OCI-LY7 (cell line): ENCODE results near the gene EPS15. TPM values are rescaled to one million over a fixed set of nuclear protein-coding genes. Genes with fewer than 3 reads are reported as not detected.

Experiments used
- BruUV-seq: library from RNA; stranded (reverse); fragments of 400-500 nt; replicated peaks from 2 replicates; lab custom pipeline; 2021; lab: Mats Ljungman, UMichigan
- CTCF ChIA-PET: fragments of 300-600 bp; sonication (Branson Sonifier 250); formaldehyde crosslinking; loops from one replicate; lab custom pipeline; 2022; ENCODE audit warnings: antibody characterized with exemption; ENCODE audit not compliant: unreplicated experiment; lab: Charles Lee
- POLR2A ChIA-PET: fragments of 300-600 bp; sonication (Branson Sonifier 250); formaldehyde crosslinking; loops from one replicate; lab custom pipeline; 2022; ENCODE audit warnings: antibody characterized with exemption; lab: Charles Lee
- DNase-seq: peaks from one replicate; pipeline ENCODE4 v3.0.0-alpha.2; 2015; ENCODE audit warnings: low spot score
- H2AFZ ChIP-seq: fragments of 200-600 bp; sonication (generic), shearing (Covaris generic); 2 replicates; pipeline ENCODE4 v1.6.1; 2014; ENCODE audit warnings: mild to moderate bottlenecking, antibody characterized with exemption, low read length, moderate library complexity
- H3K27ac ChIP-seq: fragments of 200-600 bp; sonication (generic); 2 replicates; pipeline ENCODE4 v1.5.1; 2014; ENCODE audit warnings: mixed run types, low read depth, mild to moderate bottlenecking, moderate library complexity, low read length, inconsistent platforms; ENCODE audit not compliant: poor library complexity, severe bottlenecking
- H3K36me3 ChIP-seq: fragments of 200-600 bp; sonication (generic); 2 replicates; pipeline ENCODE4 v1.6.1; 2014; ENCODE audit warnings: mild to moderate bottlenecking, antibody characterized with exemption, low read length, moderate library complexity, mixed read lengths; ENCODE audit not compliant: insufficient read depth
- H3K4me1 ChIP-seq: fragments of 200-600 bp; sonication (generic); 2 replicates; pipeline ENCODE4 v1.5.1; 2014; ENCODE audit warnings: mild to moderate bottlenecking, low read length; ENCODE audit not compliant: insufficient read depth, poor library complexity, severe bottlenecking
- H3K4me2 ChIP-seq: fragments of 200-600 bp; sonication (generic); 2 replicates; pipeline ENCODE4 v1.6.1; 2014; ENCODE audit warnings: mild to moderate bottlenecking, low read length
- H3K4me3 ChIP-seq: fragments of 200-600 bp; sonication (generic); 2 replicates; pipeline ENCODE4 v1.5.1; 2014; ENCODE audit warnings: mild to moderate bottlenecking, low read depth, low read length; ENCODE audit not compliant: poor library complexity, severe bottlenecking
- H3K79me2 ChIP-seq: fragments of 200-600 bp; sonication (generic); 2 replicates; pipeline ENCODE4 v1.6.1; 2016; ENCODE audit warnings: low read depth, mild to moderate bottlenecking, low read length, moderate library complexity, mixed read lengths; ENCODE audit not compliant: insufficient read depth
- H3K9me2 ChIP-seq: fragments of 200-600 bp; sonication (generic); 2 replicates; pipeline ENCODE4 v1.6.1; 2016; ENCODE audit warnings: mild to moderate bottlenecking, low read length, mixed read lengths; ENCODE audit not compliant: insufficient read depth
- H3K9me3 ChIP-seq: fragments of 200-600 bp; sonication (generic); 2 replicates; pipeline ENCODE4 v1.6.1; 2014; ENCODE audit warnings: mild to moderate bottlenecking, mixed run types, low read length, mixed read lengths
- H4K20me1 ChIP-seq: fragments of 200-600 bp; sonication (generic); 2 replicates; pipeline ENCODE4 v1.6.1; 2014; ENCODE audit warnings: mild to moderate bottlenecking, antibody characterized with exemption, low read length, moderate library complexity, mixed read lengths; ENCODE audit not compliant: insufficient read depth
- EZH2phosphoT487 ChIP-seq: fragments of 200-600 bp; sonication (generic); IDR thresholded peaks from 2 replicates; pipeline ENCODE4 v1.6.1; 2018; ENCODE audit warnings: low read depth, borderline replicate concordance, mild to moderate bottlenecking, mixed run types, antibody characterized with exemption, low read length, moderate library complexity, mixed read lengths
- intact Hi-C: fragments of 100-400 bp; cut with micrococcal nuclease; formaldehyde crosslinking; loops from one replicate; pipeline ENCODE4 v1.10.0; 2022; ENCODE audit not compliant: unreplicated experiment
- total RNA-seq, 2 experiments: library from RNA; depleted of rRNA in 1 of 2; stranded (reverse); fragments of >200 nt in 1 of 2; shearing (Covaris generic) in 1 of 2; gene quantifications; 2 replicates each; pipeline ENCODE4 v1.2.3, GENCODE V29; 2014 to 2022
- TF ChIP-seq, protein P1 (sequence below): fragments of 200-600 bp; sonication (generic); conservative IDR thresholded peaks from 2 replicates; pipeline ENCODE4 v1.5.1; 2014; ENCODE audit warnings: mild to moderate bottlenecking, antibody characterized with exemption, low read length, moderate library complexity, mixed read lengths

Gene EPS15
- total RNA-seq, 2 experiments from 2014 or later = 23.8 to 73.2 TPM

GRCh38 chr1:51494138-51494830 lies 24.8 kb downstream of the EPS15 start:
- Histone ChIP-seq H3K4me2 (peak overlapping the region; percentile 20; the same call in 1 of the 2 replicates), H3K79me2 (peaks cover 94% of the 10 kb centered on the region), H3K27ac (no peak overlapping the region), H3K4me3 (no peak overlapping the region), H4K20me1 (0 out of 2 replicates have a peak, but pooled peaks cover 7% of the 10 kb centered on the region), H3K4me1 (peaks cover 50% of the 10 kb centered on the region), H2AFZ (no peak overlapping the region), H3K36me3 (peaks cover 24% of the 10 kb centered on the region), H3K9me3 (peaks cover 2% of the 10 kb centered on the region; the same call in 1 of the 2 replicates), H3K9me2 (no peaks in the 10 kb centered on the region)
- intact Hi-C loops = no loop called here
- TF ChIP-seq, protein P1, sequence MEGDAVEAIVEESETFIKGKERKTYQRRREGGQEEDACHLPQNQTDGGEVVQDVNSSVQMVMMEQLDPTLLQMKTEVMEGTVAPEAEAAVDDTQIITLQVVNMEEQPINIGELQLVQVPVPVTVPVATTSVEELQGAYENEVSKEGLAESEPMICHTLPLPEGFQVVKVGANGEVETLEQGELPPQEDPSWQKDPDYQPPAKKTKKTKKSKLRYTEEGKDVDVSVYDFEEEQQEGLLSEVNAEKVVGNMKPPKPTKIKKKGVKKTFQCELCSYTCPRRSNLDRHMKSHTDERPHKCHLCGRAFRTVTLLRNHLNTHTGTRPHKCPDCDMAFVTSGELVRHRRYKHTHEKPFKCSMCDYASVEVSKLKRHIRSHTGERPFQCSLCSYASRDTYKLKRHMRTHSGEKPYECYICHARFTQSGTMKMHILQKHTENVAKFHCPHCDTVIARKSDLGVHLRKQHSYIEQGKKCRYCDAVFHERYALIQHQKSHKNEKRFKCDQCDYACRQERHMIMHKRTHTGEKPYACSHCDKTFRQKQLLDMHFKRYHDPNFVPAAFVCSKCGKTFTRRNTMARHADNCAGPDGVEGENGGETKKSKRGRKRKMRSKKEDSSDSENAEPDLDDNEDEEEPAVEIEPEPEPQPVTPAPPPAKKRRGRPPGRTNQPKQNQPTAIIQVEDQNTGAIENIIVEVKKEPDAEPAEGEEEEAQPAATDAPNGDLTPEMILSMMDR = no peak
- no peak for TF ChIP-seq EZH2phosphoT487
- no TSS peak for BruUV-seq
- no peak for DNase-seq
- POLR2A ChIA-PET = interaction anchor here (0.8 kb wide), 1 partner anchor 21 kb away, joined by 3 read pairs; no protein-coding TSS in a partner anchor
- CTCF ChIA-PET = no interaction called here

DNA sequence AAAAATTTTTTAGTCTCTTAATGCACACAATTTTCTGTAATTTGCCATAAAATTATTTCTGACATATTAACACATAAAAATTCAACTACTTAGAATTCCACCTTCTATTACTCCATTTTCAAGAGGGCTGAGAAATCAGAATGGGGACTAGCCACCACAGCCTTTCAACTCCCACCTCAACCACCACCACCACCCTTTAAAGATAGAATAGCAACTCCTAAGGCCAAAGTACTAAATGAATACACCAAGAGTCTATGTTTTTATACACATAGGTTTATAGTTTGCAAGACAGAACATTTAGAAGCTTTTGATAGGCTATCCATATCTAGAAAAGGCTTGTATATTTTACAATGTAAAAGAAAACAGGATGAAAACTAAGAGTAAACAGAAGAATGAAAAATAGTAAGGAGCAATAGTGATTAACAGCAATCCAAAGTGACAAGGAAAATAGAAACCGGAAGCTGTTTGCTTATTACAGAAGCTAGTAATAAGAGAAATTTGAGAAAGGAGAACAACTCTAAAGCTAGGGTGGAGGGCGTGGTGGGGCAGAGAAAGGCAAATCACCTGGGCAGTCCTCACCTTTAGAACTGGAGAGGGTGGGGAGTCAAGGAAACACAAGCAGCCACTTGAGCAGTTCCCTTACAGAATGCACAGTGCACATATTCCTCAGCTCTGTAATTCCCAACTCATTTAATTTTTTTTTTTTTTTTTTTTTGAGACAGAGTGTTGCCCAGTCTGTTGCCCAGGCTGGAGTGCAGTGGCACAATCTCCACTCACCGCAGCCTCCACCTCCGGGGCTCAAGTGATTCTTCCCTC lies 27.7 kb downstream of the EPS15 start:
- Histone ChIP-seq H2AFZ (no peak overlapping the region), H3K9me3 (no peaks in the 10 kb centered on the region; the same call in 1 of the 2 replicates), H4K20me1 (0 out of 2 replicates have a peak, but pooled peaks cover 7% of the 10 kb centered on the region), H3K9me2 (no peaks in the 10 kb centered on the region), H3K4me3 (peak overlapping the region; percentile 48), H3K79me2 (peaks cover 96% of the 10 kb centered on the region), H3K27ac (peak overlapping the region; percentile 59), H3K4me1 (peaks cover 59% of the 10 kb centered on the region), H3K4me2 (peak overlapping the region; percentile 72), H3K36me3 (peaks cover 12% of the 10 kb centered on the region)
- POLR2A ChIA-PET = interaction anchor here (0.6 to 2.3 kb wide), 6 partner anchors 11 to 914 kb away, joined by 3 to 11 read pairs (median 4); no protein-coding TSS in a partner anchor
- CTCF ChIA-PET = interaction anchor here (1.2 kb wide), 1 partner anchor 22 kb away, joined by 3 read pairs; no protein-coding TSS in a partner anchor
- DNase-seq = peak; percentile 51
- TF ChIP-seq, protein P1 = no peak
- no peak for TF ChIP-seq EZH2phosphoT487
- no TSS peak for BruUV-seq
- intact Hi-C loops = no loop called here
